ENCODE results near the gene FGD5.

FGD5 gene

GRCh38 chr3:14793126-14793857 is 25.5 kb upstream of the FGD5 start:
- no peaks in the 10 kb centered on the region for H3K4me1 ChIP-seq (ENCODE audit: control insufficient read depth, low read length)
- H3K4me3 ChIP-seq (ENCODE audit: low read length), result no peak overlapping the region
- TF ChIP-seq EZH2phosphoT487 (IDR thresholded peaks at IDR 0.05; ENCODE audit: borderline replicate concordance, low read length), result no peak
- no peak for TF ChIP-seq CTCF (IDR thresholded peaks at IDR 0.05; ENCODE audit: low read depth, low read length, poor library complexity, severe bottlenecking)
- H3K9me2 ChIP-seq (replicated peaks; ENCODE audit: control insufficient read depth, low read length), result no peaks in the 10 kb centered on the region
- H3K27me3 ChIP-seq (ENCODE audit: control insufficient read depth, low read length), result peaks cover 29% of the 10 kb centered on the region
- H3K36me3 ChIP-seq (ENCODE audit: control insufficient read depth, low read length), result no peaks in the 10 kb centered on the region
- no peak overlapping the region for H3K27ac ChIP-seq (ENCODE audit: low read depth, low read length)
- no peaks in the 10 kb centered on the region for H3F3A ChIP-seq (ENCODE audit: control insufficient read depth, insufficient read depth)
- H3K4me2 ChIP-seq (ENCODE audit: low read length), result no peak overlapping the region
- H4K20me1 ChIP-seq (ENCODE audit: control insufficient read depth, insufficient read depth, low read depth, low read length), result 0 out of 2 replicates have a peak, but pooled peaks cover 3% of the 10 kb centered on the region
- no peaks in the 10 kb centered on the region for H3K79me2 ChIP-seq (ENCODE audit: control insufficient read depth, low read length)
- no peaks in the 10 kb centered on the region for H3K9me3 ChIP-seq (ENCODE audit: control insufficient read depth, insufficient read depth, low read length)

DNA sequence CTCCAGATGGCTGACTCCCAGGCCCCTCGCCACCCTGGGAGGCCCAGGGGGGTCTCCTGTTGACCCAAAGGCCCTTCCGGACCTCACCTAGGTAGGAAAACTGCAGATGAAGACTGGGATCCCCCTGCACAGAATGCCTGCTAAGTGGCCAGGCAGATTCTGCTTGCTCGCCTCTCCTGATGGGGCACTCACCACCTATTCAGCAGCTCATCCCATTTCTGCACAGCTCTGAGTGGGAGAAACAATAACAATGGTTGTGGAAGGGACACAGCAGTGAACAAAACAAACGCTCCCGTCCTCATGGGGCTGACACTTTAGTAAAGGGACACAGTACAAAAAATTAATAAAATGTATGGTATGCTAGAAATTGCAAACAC is 24.9 kb upstream of the FGD5 start:
- no peak for TF ChIP-seq EZH2phosphoT487 (IDR thresholded peaks at IDR 0.05; ENCODE audit: borderline replicate concordance, low read length)
- no peak for TF ChIP-seq CTCF (IDR thresholded peaks at IDR 0.05; ENCODE audit: low read depth, low read length, poor library complexity, severe bottlenecking)
- H3F3A ChIP-seq (ENCODE audit: control insufficient read depth, insufficient read depth), result no peaks in the 10 kb centered on the region
- no peaks in the 10 kb centered on the region for H3K36me3 ChIP-seq (ENCODE audit: control insufficient read depth, low read length)
- H3K27me3 ChIP-seq (ENCODE audit: control insufficient read depth, low read length), result peaks cover 29% of the 10 kb centered on the region
- H4K20me1 ChIP-seq (ENCODE audit: control insufficient read depth, insufficient read depth, low read depth, low read length), result 0 out of 2 replicates have a peak, but pooled peaks cover 3% of the 10 kb centered on the region
- H3K9me2 ChIP-seq (replicated peaks; ENCODE audit: control insufficient read depth, low read length), result no peaks in the 10 kb centered on the region
- no peaks in the 10 kb centered on the region for H3K4me1 ChIP-seq (ENCODE audit: control insufficient read depth, low read length)
- no peaks in the 10 kb centered on the region for H3K79me2 ChIP-seq (ENCODE audit: control insufficient read depth, low read length)
- H3K27ac ChIP-seq (ENCODE audit: low read depth, low read length), result no peak overlapping the region
- no peak overlapping the region for H3K4me3 ChIP-seq (ENCODE audit: low read length)
- H3K9me3 ChIP-seq (ENCODE audit: control insufficient read depth, insufficient read depth, low read length), result no peaks in the 10 kb centered on the region
- no peak overlapping the region for H3K4me2 ChIP-seq (ENCODE audit: low read length)

- Histone ChIP-seq H3K27me3 (ENCODE audit: control insufficient read depth, low read length) (peaks cover 29% of the 10 kb centered on the region), H3K4me1 (ENCODE audit: control insufficient read depth, low read length) (no peaks in the 10 kb centered on the region), H3K36me3 (ENCODE audit: control insufficient read depth, low read length) (no peaks in the 10 kb centered on the region), H3K9me2 (replicated peaks; ENCODE audit: control insufficient read depth, low read length) (no peaks in the 10 kb centered on the region), H3F3A (ENCODE audit: control insufficient read depth, insufficient read depth) (no peaks in the 10 kb centered on the region), H3K27ac (ENCODE audit: low read depth, low read length) (no peak overlapping the region), H3K9me3 (ENCODE audit: control insufficient read depth, insufficient read depth, low read length) (no peaks in the 10 kb centered on the region), H3K4me2 (ENCODE audit: low read length) (no peak overlapping the region), H3K79me2 (ENCODE audit: control insufficient read depth, low read length) (no peaks in the 10 kb centered on the region), H4K20me1 (ENCODE audit: control insufficient read depth, insufficient read depth, low read depth, low read length) (0 out of 2 replicates have a peak, but pooled peaks cover 3% of the 10 kb centered on the region), H3K4me3 (ENCODE audit: low read length) (no peak overlapping the region)
- TF ChIP-seq CTCF (IDR thresholded peaks at IDR 0.05; ENCODE audit: low read depth, low read length, poor library complexity, severe bottlenecking), result no peak
- no peak for TF ChIP-seq EZH2phosphoT487 (IDR thresholded peaks at IDR 0.05; ENCODE audit: borderline replicate concordance, low read length)
Measured at GRCh38 chr3:14794435-14794834, 24.3 kb upstream of the FGD5 start.
